BE2C (cell line): ENCODE measurements around the gene MAPKAPK2.

Experiments
- DNase-seq: peaks from one replicate; pipeline ENCODE4 v3.0.0-alpha.2; 2020
- H3K27me3 ChIP-seq: fragments of 250-450 bp; sonication (Bioruptor Pico); 2 replicates; pipeline ENCODE4 v1.5.1; 2020; ENCODE audit warnings: mild to moderate bottlenecking
- H3K36me3 ChIP-seq: fragments of 250-450 bp; sonication (Bioruptor Pico); 2 replicates; pipeline ENCODE4 v1.5.1; 2020; ENCODE audit warnings: mild to moderate bottlenecking
- H3K4me1 ChIP-seq: fragments of 250-450 bp; sonication (Bioruptor Pico); 2 replicates; pipeline ENCODE4 v1.5.1; 2020
- H3K4me3 ChIP-seq: 2 replicates; pipeline ENCODE4 v1.5.1; 2011; ENCODE audit warnings: low read depth, low read length
- H3K9me3 ChIP-seq: fragments of 250-450 bp; sonication (Bioruptor Pico); 2 replicates; pipeline ENCODE4 v1.5.1; 2020
- CTCF ChIP-seq: IDR thresholded peaks from 2 replicates; pipeline ENCODE4 v1.5.1; 2012; ENCODE audit warnings: mild to moderate bottlenecking, low read depth, low read length

The MAPKAPK2 gene

GRCh38 chr1:206708058-206708457, 23.4 kb downstream of the MAPKAPK2 start:
- no peak for TF ChIP-seq CTCF
- no peaks in the 10 kb centered on the region for H3K36me3 ChIP-seq

GRCh38 chr1:206708882-206709281, 24.2 kb downstream of the MAPKAPK2 start:
- DNase-seq: no peak
- no peaks in the 10 kb centered on the region for H3K27me3 ChIP-seq
- H3K4me3 ChIP-seq: no peak overlapping the region
- no peak for TF ChIP-seq CTCF
- no peaks in the 10 kb centered on the region for H3K36me3 ChIP-seq
- no peaks in the 10 kb centered on the region for H3K9me3 ChIP-seq
- peaks cover 52% of the 10 kb centered on the region for H3K4me1 ChIP-seq

More at GRCh38 chr1:206708058-206708457, 23.4 kb downstream of the MAPKAPK2 start:
- Histone ChIP-seq H3K9me3 (no peaks in the 10 kb centered on the region), H3K27me3 (no peaks in the 10 kb centered on the region), H3K4me3 (no peak overlapping the region), H3K4me1 (peaks cover 47% of the 10 kb centered on the region)
- DNase-seq: no peak

GRCh38 chr1:206709322-206709721, 24.6 kb downstream of the MAPKAPK2 start:
- peaks cover 50% of the 10 kb centered on the region for H3K4me1 ChIP-seq
- no peak for DNase-seq
- H3K36me3 ChIP-seq: no peaks in the 10 kb centered on the region
- H3K9me3 ChIP-seq: no peaks in the 10 kb centered on the region
- no peaks in the 10 kb centered on the region for H3K27me3 ChIP-seq
- H3K4me3 ChIP-seq: no peak overlapping the region
- TF ChIP-seq CTCF: no peak

GRCh38 chr1:206709772-206710459, 25.2 kb downstream of the MAPKAPK2 start:
- Histone ChIP-seq H3K4me1 (peaks cover 46% of the 10 kb centered on the region), H3K9me3 (no peaks in the 10 kb centered on the region), H3K4me3 (no peak overlapping the region), H3K27me3 (no peaks in the 10 kb centered on the region), H3K36me3 (no peaks in the 10 kb centered on the region)
- TF ChIP-seq CTCF: no peak
- no peak for DNase-seq

GRCh38 chr1:206710460-206710823, 25.7 kb downstream of the MAPKAPK2 start:
- peaks cover 43% of the 10 kb centered on the region for H3K4me1 ChIP-seq
- H3K4me3 ChIP-seq: no peak overlapping the region

More at GRCh38 chr1:206710460-206710823, 25.7 kb downstream of the MAPKAPK2 start:
- DNase-seq: no peak
- no peaks in the 10 kb centered on the region for H3K9me3 ChIP-seq
- no peak for TF ChIP-seq CTCF
- H3K36me3 ChIP-seq: no peaks in the 10 kb centered on the region
- no peaks in the 10 kb centered on the region for H3K27me3 ChIP-seq
